H1 (cell line): ENCODE measurements around the gene SURF2. TPM values are rescaled to one million over a fixed set of nuclear protein-coding genes. Genes with fewer than 3 reads are reported as not detected.

ENCODE experiments used
- BRCA1 ChIP-seq: IDR thresholded peaks from 2 replicates; pipeline ENCODE4 v1.6.1; 2012; ENCODE audit warnings: low read depth, low read length, improper control_type of control experiment
- CBX5 ChIP-seq: fragments of 300-800, 300-1000 bp; sonication (generic); IDR thresholded peaks from 2 replicates; pipeline ENCODE4 v1.7.1; 2016; ENCODE audit warnings: antibody characterized with exemption, low read length, low read depth
- CHD7 ChIP-seq: fragments of 300-600 bp; sonication (generic); IDR thresholded peaks from 2 replicates; pipeline ENCODE4 v1.7.1; 2012; ENCODE audit warnings: low read length, moderate library complexity, mild to moderate bottlenecking, inconsistent platforms; ENCODE audit not compliant: insufficient replicate concordance
- FOSL1 ChIP-seq: IDR thresholded peaks from 2 replicates; pipeline ENCODE4 v1.6.1; 2011; ENCODE audit warnings: mild to moderate bottlenecking, low read depth, low read length, moderate library complexity; ENCODE audit not compliant: insufficient read depth
- KDM1A ChIP-seq: fragments of 200-600, 300-600 bp; sonication (generic); IDR thresholded peaks from 2 replicates; pipeline ENCODE4 v1.7.1; 2016; ENCODE audit warnings: mild to moderate bottlenecking, low read length, borderline replicate concordance
- RFX5 ChIP-seq: IDR thresholded peaks from 2 replicates; pipeline ENCODE4 v1.6.1; 2011; ENCODE audit warnings: low read depth, low read length, improper control_type of control experiment, borderline replicate concordance
- SIRT6 ChIP-seq: IDR thresholded peaks from one replicate; pipeline ENCODE4 v1.7.1; 2012; ENCODE audit warnings: low read length, inconsistent platforms
- TAF1 ChIP-seq: IDR thresholded peaks from 2 replicates; pipeline ENCODE4 v1.6.1; 2011; ENCODE audit warnings: mild to moderate bottlenecking, low read depth, low read length
- USF2 ChIP-seq: IDR thresholded peaks from 2 replicates; pipeline ENCODE4 v1.6.1; 2011; ENCODE audit warnings: low read length, improper control_type of control experiment
- YY1 ChIP-seq: IDR thresholded peaks from 2 replicates; pipeline ENCODE4 v1.6.1; 2011; ENCODE audit warnings: low read depth, mild to moderate bottlenecking, low read length
- polyA plus RNA-seq, 7 experiments: library from polyadenylated mRNA; depleted of rRNA in 3 of 7; stranded (reverse) in 5 of 7; unstranded in 2 of 7; fragments of >200 nt in 5 of 7; fragments of 200-250 nt in 2 of 7; gene quantifications; 1 replicate in 5 of 7; 2 replicates in 1 of 7; 4 replicates in 1 of 7; pipeline versions ENCODE4 v1.2.1 to v1.2.3, GENCODE V29; 2011 to 2013; ENCODE audit warnings: missing spikeins in 2 of 7, mixed read lengths in 2 of 7
- total RNA-seq: library from RNA; stranded (reverse); fragmentation: NEBNext Ultra II Directional; extraction: Animal tissue kit (Norgen Biotek cat#: 25700); gene quantifications from 2 replicates; pipeline ENCODE4 v1.2.1, GENCODE V29; 2021

Gene SURF2
- total and polyA plus RNA-seq, 2 of the 8 experiments (the other 6 are each of a cell fraction or from before 2014, with no cell fraction given) = 36.6 to 37.7 TPM

- TF ChIP-seq CHD7 (no peak), SIRT6 (no peak), FOSL1 (no peak), USF2 (no peak), BRCA1 (no peak), RFX5 (no peak), KDM1A (no peak), YY1 (no peak), TAF1 (no peak), CBX5 (no peak)
These were observed 14.3 kb downstream of the SURF2 start (continued) for GRCh38 chr9:133370685-133371084.
